ENCODE data around the gene ZFHX2. TPM values are rescaled to one million over a fixed set of nuclear protein-coding genes. Genes with fewer than 3 reads are reported as not detected.

ZFHX2 gene
- total RNA-seq, 2 donors from 2014 or later = 1.8 to 2.0 TPM

- intact Hi-C loops (cut with DNase I) = no loop called here
Observed at GRCh38 chr14:23513818-23514643, 37.5 kb downstream of the ZFHX2 start.

GRCh38 chr14:23513005-23513817, 38.4 kb downstream of the ZFHX2 start:
- TF ChIP-seq CTCF (IDR thresholded peaks at IDR 0.05) = no peak
- Histone ChIP-seq H3K36me3 (no peaks in the 10 kb centered on the region), H3K9ac (ENCODE audit: low read depth in 2 of 2, low read length in 2 of 2) (no peak overlapping the region), H3K9me3 (no peaks in the 10 kb centered on the region), H3K4me3 (no peak overlapping the region), H3K4me1 (no peaks in the 10 kb centered on the region), H3K27me3 (no peaks in the 10 kb centered on the region), H3K27ac (no peak overlapping the region)
- intact Hi-C loops (cut with DNase I) = no loop called here
- no peak for DNase-seq

More at GRCh38 chr14:23513818-23514643, 37.5 kb downstream of the ZFHX2 start:
- Histone ChIP-seq H3K9ac (ENCODE audit: low read depth in 2 of 2, low read length in 2 of 2) (no peak overlapping the region), H3K27ac (no peak overlapping the region), H3K4me3 (no peak overlapping the region), H3K36me3 (no peaks in the 10 kb centered on the region), H3K4me1 (no peaks in the 10 kb centered on the region), H3K9me3 (no peaks in the 10 kb centered on the region), H3K27me3 (no peaks in the 10 kb centered on the region)
- no peak for TF ChIP-seq CTCF (IDR thresholded peaks at IDR 0.05)
- DNase-seq = no peak

- Histone ChIP-seq H3K9me3 (no peaks in the 10 kb centered on the region), H3K9ac (ENCODE audit: low read depth in 2 of 2, low read length in 2 of 2) (no peak overlapping the region), H3K27ac (no peak overlapping the region), H3K4me1 (no peaks in the 10 kb centered on the region), H3K27me3 (no peaks in the 10 kb centered on the region), H3K36me3 (no peaks in the 10 kb centered on the region), H3K4me3 (no peak overlapping the region)
- intact Hi-C loops (cut with DNase I) = no loop called here
- no peak for DNase-seq
- TF ChIP-seq CTCF (IDR thresholded peaks at IDR 0.05) = no peak
Observed at GRCh38 chr14:23512156-23512555, 39.4 kb downstream of the ZFHX2 start.

- Histone ChIP-seq H3K36me3 (no peaks in the 10 kb centered on the region), H3K27me3 (no peaks in the 10 kb centered on the region), H3K4me3 (no peak overlapping the region), H3K4me1 (no peaks in the 10 kb centered on the region), H3K9me3 (no peaks in the 10 kb centered on the region), H3K9ac (ENCODE audit: low read depth in 2 of 2, low read length in 2 of 2) (no peak overlapping the region), H3K27ac (no peak overlapping the region)
- DNase-seq = no peak
- intact Hi-C loops (cut with DNase I) = no loop called here
- TF ChIP-seq CTCF (IDR thresholded peaks at IDR 0.05) = no peak
Observed at GRCh38 chr14:23494223-23494622, 57.3 kb downstream of the ZFHX2 start.

- H3K27ac ChIP-seq = no peak overlapping the region
- no peak for DNase-seq
- H3K27me3 ChIP-seq = no peaks in the 10 kb centered on the region
- H3K9ac ChIP-seq (ENCODE audit: low read depth in 2 of 2, low read length in 2 of 2) = no peak overlapping the region
- intact Hi-C loops (cut with DNase I) = no loop called here
- H3K36me3 ChIP-seq = no peaks in the 10 kb centered on the region
- H3K9me3 ChIP-seq = no peaks in the 10 kb centered on the region
- H3K4me1 ChIP-seq = no peaks in the 10 kb centered on the region
- TF ChIP-seq CTCF (IDR thresholded peaks at IDR 0.05) = no peak
- H3K4me3 ChIP-seq = no peak overlapping the region
Observed at GRCh38 chr14:23492618-23493272, 58.8 kb downstream of the ZFHX2 start.

Measured in colonic mucosa (tissue), 4 donors.